GM23248 (cell line): ENCODE results near the gene SLC9A9.

ENCODE experiments used
- EZH2 ChIP-seq: fragments of 200-600 bp; sonication (generic); IDR thresholded peaks from 2 replicates; pipeline ENCODE4 v1.6.1; 2018; ENCODE audit warnings: antibody characterized with exemption, mild to moderate bottlenecking; ENCODE audit not compliant: insufficient read depth, poor library complexity, severe bottlenecking
- EZH2phosphoT487 ChIP-seq: fragments of 200-600 bp; sonication (generic); IDR thresholded peaks from 2 replicates; pipeline ENCODE4 v1.6.1; 2018; ENCODE audit warnings: antibody characterized with exemption, moderate library complexity, mild to moderate bottlenecking, low read depth; ENCODE audit not compliant: insufficient read depth

DNA sequence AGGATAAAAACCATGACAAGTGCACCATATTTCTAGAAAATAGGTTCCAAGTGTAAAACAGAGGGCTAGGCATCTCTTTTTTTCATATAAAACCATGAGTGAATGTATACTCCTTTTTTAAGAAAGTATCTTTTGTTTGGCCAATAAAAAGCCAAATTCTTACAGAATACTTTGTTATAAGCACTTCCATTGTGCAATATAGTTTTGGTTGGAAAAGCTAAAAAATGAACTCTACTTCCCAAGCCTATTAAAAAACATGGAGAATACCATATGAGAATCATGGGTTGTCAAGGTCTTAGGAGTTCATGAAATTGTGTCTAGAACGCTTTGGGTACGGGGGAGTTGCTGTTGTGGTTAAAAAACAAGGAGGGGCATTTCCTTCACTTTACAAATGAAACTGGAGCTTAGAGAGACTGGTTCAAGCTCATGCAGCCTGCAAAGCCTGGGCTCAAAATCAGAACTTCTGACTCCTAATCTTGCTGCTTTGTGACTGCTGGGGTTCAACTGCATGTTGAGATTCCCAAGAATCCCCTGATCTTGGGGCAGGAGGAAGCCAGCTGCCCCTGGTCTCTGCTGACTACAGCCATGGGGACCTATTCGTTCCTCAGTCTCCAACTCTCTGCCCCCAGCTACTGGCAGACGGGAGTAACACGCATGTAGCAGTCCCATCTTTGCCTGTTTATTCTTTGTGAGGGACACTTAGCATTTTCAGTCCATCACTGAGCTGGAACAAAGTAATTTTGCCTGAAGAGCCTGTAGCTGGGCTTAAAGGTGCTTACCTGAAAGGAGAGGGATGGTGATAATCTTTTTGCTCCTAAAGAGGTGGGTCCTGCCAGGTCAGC lies 499.6 kb downstream of the SLC9A9 start:
- no peak for TF ChIP-seq EZH2
- TF ChIP-seq EZH2phosphoT487: no peak
